WTC11 (cell line): ENCODE results near the gene NLRX1. TPM values are rescaled to one million over a fixed set of nuclear protein-coding genes. Genes with fewer than 3 reads are reported as not detected.
A peak's percentile ranks its signal among the peaks of the same experiment; 100 is the strongest.

Experiments used
- CTCF ChIP-seq: fragments of 200-600 bp; IDR thresholded peaks from 2 replicates; pipeline ENCODE4 v1.8.0; 2022; ENCODE audit warnings: antibody characterized with exemption
- ERG ChIP-seq: fragments of 250-450 bp; sonication (Bioruptor Pico); IDR thresholded peaks from 2 replicates; pipeline ENCODE4 v1.8.0; 2021; ENCODE audit warnings: mild to moderate bottlenecking
- ESRRA ChIP-seq: sonication (generic); formaldehyde crosslinking; IDR thresholded peaks from 2 replicates; pipeline ENCODE4 v1.8.1; 2022; ENCODE audit warnings: mild to moderate bottlenecking, missing genetic modification reagents, borderline replicate concordance
- ETV6 ChIP-seq: sonication (generic); formaldehyde crosslinking; IDR thresholded peaks from 2 replicates; pipeline ENCODE4 v1.8.1; 2022; ENCODE audit warnings: mild to moderate bottlenecking, missing genetic modification reagents
- GABPB1 ChIP-seq: sonication (generic); formaldehyde crosslinking; IDR thresholded peaks from 2 replicates; pipeline ENCODE4 v1.8.1; 2023; ENCODE audit warnings: mild to moderate bottlenecking, missing genetic modification reagents
- IRF2 ChIP-seq: sonication (generic); formaldehyde crosslinking; IDR thresholded peaks from 2 replicates; pipeline ENCODE4 v1.8.0; 2022; ENCODE audit warnings: low read depth, missing genetic modification reagents, borderline replicate concordance
- JUN ChIP-seq: sonication (generic); formaldehyde crosslinking; IDR thresholded peaks from 2 replicates; pipeline ENCODE4 v1.8.0; 2023; ENCODE audit warnings: mild to moderate bottlenecking, missing genetic modification reagents
- KAT7 ChIP-seq: sonication (generic); formaldehyde crosslinking; IDR thresholded peaks from 2 replicates; pipeline ENCODE4 v1.8.1; 2023; ENCODE audit warnings: missing genetic modification reagents, mild to moderate bottlenecking, borderline replicate concordance
- NFYB ChIP-seq: sonication (generic); formaldehyde crosslinking; conservative IDR thresholded peaks from 2 replicates; pipeline ENCODE4 v1.8.0; 2022; ENCODE audit warnings: low read depth, missing genetic modification reagents
- NR3C1 ChIP-seq: sonication (generic); formaldehyde crosslinking; conservative IDR thresholded peaks from 2 replicates; pipeline ENCODE4 v1.8.1; 2023; ENCODE audit warnings: low read depth, mild to moderate bottlenecking, missing genetic modification reagents
- SMAD4 ChIP-seq: sonication (generic); formaldehyde crosslinking; IDR thresholded peaks from 2 replicates; pipeline ENCODE4 v1.8.0; 2022; ENCODE audit warnings: mild to moderate bottlenecking, missing genetic modification reagents
- TEAD4 ChIP-seq: sonication (generic); formaldehyde crosslinking; IDR thresholded peaks from 2 replicates; pipeline ENCODE4 v1.8.0; 2022; ENCODE audit warnings: mild to moderate bottlenecking, missing genetic modification reagents
- TP53 ChIP-seq: sonication (generic); formaldehyde crosslinking; IDR thresholded peaks from 2 replicates; pipeline ENCODE4 v1.8.1; 2023; ENCODE audit warnings: mild to moderate bottlenecking, missing genetic modification reagents
- ZBTB21 ChIP-seq: sonication (generic); formaldehyde crosslinking; IDR thresholded peaks from 2 replicates; pipeline ENCODE4 v1.8.1; 2023; ENCODE audit warnings: mild to moderate bottlenecking, missing genetic modification reagents, borderline replicate concordance
- ZNF263 ChIP-seq: sonication (generic); formaldehyde crosslinking; IDR thresholded peaks from 2 replicates; pipeline ENCODE4 v1.8.1; 2022; ENCODE audit warnings: low read depth, mild to moderate bottlenecking, moderate library complexity, missing genetic modification reagents
- ZNF317 ChIP-seq: sonication (generic); formaldehyde crosslinking; IDR thresholded peaks from 2 replicates; pipeline ENCODE4 v1.8.1; 2023; ENCODE audit warnings: low read depth, mild to moderate bottlenecking, moderate library complexity, missing genetic modification reagents, borderline replicate concordance
- ZNF396 ChIP-seq: fragments of 250-450 bp; sonication (Bioruptor Pico); IDR thresholded peaks from 2 replicates; pipeline ENCODE4 v1.8.0; 2021; ENCODE audit warnings: mild to moderate bottlenecking, moderate library complexity, borderline replicate concordance
- ZNF425 ChIP-seq: fragments of 250-450 bp; sonication (Bioruptor Pico); conservative IDR thresholded peaks from 2 replicates; pipeline ENCODE4 v1.9.0; 2021; ENCODE audit warnings: mild to moderate bottlenecking
- ZNF671 ChIP-seq: fragments of 250-450 bp; sonication (Bioruptor Pico); IDR thresholded peaks from 2 replicates; pipeline ENCODE4 v1.8.0; 2021; ENCODE audit warnings: mild to moderate bottlenecking
- ZSCAN18 ChIP-seq: fragments of 250-450 bp; sonication (Bioruptor Pico); IDR thresholded peaks from 2 replicates; pipeline ENCODE4 v2.1.2; 2022; ENCODE audit warnings: mild to moderate bottlenecking, moderate library complexity
- total RNA-seq: library from RNA; stranded (reverse); gene quantifications from 3 replicates; pipeline ENCODE4 v1.2.3, GENCODE V29; 2021
- TF ChIP-seq, protein P1 (sequence below): sonication (generic); formaldehyde crosslinking; IDR thresholded peaks from 2 replicates; pipeline ENCODE4 v1.8.1; 2022; ENCODE audit warnings: low read depth, mild to moderate bottlenecking, moderate library complexity, missing genetic modification reagents, borderline replicate concordance
- TF ChIP-seq, protein P2 (sequence below): sonication (generic); formaldehyde crosslinking; IDR thresholded peaks from 2 replicates; pipeline ENCODE4 v1.8.1; 2023; ENCODE audit warnings: mild to moderate bottlenecking, missing genetic modification reagents
- TF ChIP-seq, protein P3 (sequence below): sonication (generic); formaldehyde crosslinking; IDR thresholded peaks from 2 replicates; pipeline ENCODE4 v1.8.0; 2022; ENCODE audit warnings: mild to moderate bottlenecking, missing genetic modification reagents
- TF ChIP-seq, protein P4 (sequence below): sonication (generic); formaldehyde crosslinking; IDR thresholded peaks from 2 replicates; pipeline ENCODE4 v1.8.0; 2022; ENCODE audit warnings: missing genetic modification reagents

NLRX1 gene
- total RNA-seq, 1 experiment from 2014 or later, result 20.8 TPM

GRCh38 chr11:119168471-119169281, at the start of gene NLRX1 (continued):
- 0 out of 2 replicates have a peak, but pooled peaks have one; percentile 57 for TF ChIP-seq ERG (CRISPR knock-in tag)
- peak; percentile 43; the same call in 1 of the 2 replicates for TF ChIP-seq ETV6 (CRISPR knock-in tag)
- peak; percentile 43; the same call in 1 of the 2 replicates for TF ChIP-seq CTCF
- TF ChIP-seq ZNF317 (CRISPR knock-in tag), result 0 out of 2 replicates have a peak, but pooled peaks have one; percentile 46
- peak; percentile 66; the same call in 1 of the 2 replicates for TF ChIP-seq TP53 (CRISPR knock-in tag)
- no peak for TF ChIP-seq ZNF396 (CRISPR knock-in tag)
- no peak for TF ChIP-seq NFYB (CRISPR knock-in tag)
- 0 out of 2 replicates have a peak, but pooled peaks have one; percentile 57 for TF ChIP-seq JUN (CRISPR knock-in tag)
- no peak for TF ChIP-seq SMAD4
- no peak for TF ChIP-seq ESRRA (CRISPR knock-in tag)
- TF ChIP-seq, protein P1, sequence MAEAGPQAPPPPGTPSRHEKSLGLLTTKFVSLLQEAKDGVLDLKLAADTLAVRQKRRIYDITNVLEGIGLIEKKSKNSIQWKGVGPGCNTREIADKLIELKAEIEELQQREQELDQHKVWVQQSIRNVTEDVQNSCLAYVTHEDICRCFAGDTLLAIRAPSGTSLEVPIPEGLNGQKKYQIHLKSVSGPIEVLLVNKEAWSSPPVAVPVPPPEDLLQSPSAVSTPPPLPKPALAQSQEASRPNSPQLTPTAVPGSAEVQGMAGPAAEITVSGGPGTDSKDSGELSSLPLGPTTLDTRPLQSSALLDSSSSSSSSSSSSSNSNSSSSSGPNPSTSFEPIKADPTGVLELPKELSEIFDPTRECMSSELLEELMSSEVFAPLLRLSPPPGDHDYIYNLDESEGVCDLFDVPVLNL (CRISPR knock-in tag), result peak; percentile 32; the same call in 1 of the 2 replicates
- no peak for TF ChIP-seq ZNF671 (CRISPR knock-in tag)
- TF ChIP-seq, protein P2, sequence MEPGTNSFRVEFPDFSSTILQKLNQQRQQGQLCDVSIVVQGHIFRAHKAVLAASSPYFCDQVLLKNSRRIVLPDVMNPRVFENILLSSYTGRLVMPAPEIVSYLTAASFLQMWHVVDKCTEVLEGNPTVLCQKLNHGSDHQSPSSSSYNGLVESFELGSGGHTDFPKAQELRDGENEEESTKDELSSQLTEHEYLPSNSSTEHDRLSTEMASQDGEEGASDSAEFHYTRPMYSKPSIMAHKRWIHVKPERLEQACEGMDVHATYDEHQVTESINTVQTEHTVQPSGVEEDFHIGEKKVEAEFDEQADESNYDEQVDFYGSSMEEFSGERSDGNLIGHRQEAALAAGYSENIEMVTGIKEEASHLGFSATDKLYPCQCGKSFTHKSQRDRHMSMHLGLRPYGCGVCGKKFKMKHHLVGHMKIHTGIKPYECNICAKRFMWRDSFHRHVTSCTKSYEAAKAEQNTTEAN (CRISPR knock-in tag), result 0 out of 2 replicates have a peak, but pooled peaks have one; percentile 32
- 0 out of 2 replicates have a peak, but pooled peaks have one; percentile 52 for TF ChIP-seq NR3C1 (CRISPR knock-in tag)
- no peak for TF ChIP-seq TEAD4 (CRISPR knock-in tag)
- TF ChIP-seq ZSCAN18 (CRISPR knock-in tag), result no peak
- no peak for TF ChIP-seq ZNF425 (CRISPR knock-in tag)
- 0 out of 2 replicates have a peak, but pooled peaks have one; percentile 12 for TF ChIP-seq GABPB1 (CRISPR knock-in tag)
- TF ChIP-seq, protein P3, sequence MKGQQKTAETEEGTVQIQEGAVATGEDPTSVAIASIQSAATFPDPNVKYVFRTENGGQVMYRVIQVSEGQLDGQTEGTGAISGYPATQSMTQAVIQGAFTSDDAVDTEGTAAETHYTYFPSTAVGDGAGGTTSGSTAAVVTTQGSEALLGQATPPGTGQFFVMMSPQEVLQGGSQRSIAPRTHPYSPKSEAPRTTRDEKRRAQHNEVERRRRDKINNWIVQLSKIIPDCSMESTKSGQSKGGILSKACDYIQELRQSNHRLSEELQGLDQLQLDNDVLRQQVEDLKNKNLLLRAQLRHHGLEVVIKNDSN (CRISPR knock-in tag), result no peak
- TF ChIP-seq KAT7 (CRISPR knock-in tag), result peak; percentile 74; the same call in 1 of the 2 replicates
- TF ChIP-seq ZNF263 (CRISPR knock-in tag), result peak; percentile 55
- TF ChIP-seq, protein P4, sequence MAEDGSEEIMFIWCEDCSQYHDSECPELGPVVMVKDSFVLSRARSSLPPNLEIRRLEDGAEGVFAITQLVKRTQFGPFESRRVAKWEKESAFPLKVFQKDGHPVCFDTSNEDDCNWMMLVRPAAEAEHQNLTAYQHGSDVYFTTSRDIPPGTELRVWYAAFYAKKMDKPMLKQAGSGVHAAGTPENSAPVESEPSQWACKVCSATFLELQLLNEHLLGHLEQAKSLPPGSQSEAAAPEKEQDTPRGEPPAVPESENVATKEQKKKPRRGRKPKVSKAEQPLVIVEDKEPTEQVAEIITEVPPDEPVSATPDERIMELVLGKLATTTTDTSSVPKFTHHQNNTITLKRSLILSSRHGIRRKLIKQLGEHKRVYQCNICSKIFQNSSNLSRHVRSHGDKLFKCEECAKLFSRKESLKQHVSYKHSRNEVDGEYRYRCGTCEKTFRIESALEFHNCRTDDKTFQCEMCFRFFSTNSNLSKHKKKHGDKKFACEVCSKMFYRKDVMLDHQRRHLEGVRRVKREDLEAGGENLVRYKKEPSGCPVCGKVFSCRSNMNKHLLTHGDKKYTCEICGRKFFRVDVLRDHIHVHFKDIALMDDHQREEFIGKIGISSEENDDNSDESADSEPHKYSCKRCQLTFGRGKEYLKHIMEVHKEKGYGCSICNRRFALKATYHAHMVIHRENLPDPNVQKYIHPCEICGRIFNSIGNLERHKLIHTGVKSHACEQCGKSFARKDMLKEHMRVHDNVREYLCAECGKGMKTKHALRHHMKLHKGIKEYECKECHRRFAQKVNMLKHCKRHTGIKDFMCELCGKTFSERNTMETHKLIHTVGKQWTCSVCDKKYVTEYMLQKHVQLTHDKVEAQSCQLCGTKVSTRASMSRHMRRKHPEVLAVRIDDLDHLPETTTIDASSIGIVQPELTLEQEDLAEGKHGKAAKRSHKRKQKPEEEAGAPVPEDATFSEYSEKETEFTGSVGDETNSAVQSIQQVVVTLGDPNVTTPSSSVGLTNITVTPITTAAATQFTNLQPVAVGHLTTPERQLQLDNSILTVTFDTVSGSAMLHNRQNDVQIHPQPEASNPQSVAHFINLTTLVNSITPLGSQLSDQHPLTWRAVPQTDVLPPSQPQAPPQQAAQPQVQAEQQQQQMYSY (CRISPR knock-in tag), result no peak
- TF ChIP-seq IRF2 (CRISPR knock-in tag), result no peak
- TF ChIP-seq ZBTB21 (CRISPR knock-in tag), result peak; percentile 87
